RCC 7860 (cell line): ENCODE measurements around the gene HCAR3.
"Not testable (repeated sequence)": the region's sequence is repeated elsewhere in the genome, so short reads cannot be mapped to it uniquely, and the experiment has no call there.

Source experiments
- DNase-seq: peaks from one replicate; pipeline ENCODE4 v3.0.0-alpha.2; 2015; ENCODE audit warnings: low spot score
- FAIRE-seq: peaks from 2 replicates; lab custom pipeline; 2012; peaks lifted over from hg19 to GRCh38; lab: Jason Lieb, UNC

The HCAR3 gene

GRCh38 chr12:122716658-122717057 lies at the start of gene HCAR3:
Gene HCAR3, minus strand, starts transcription at chr12:122716811. Its CDS starts 74 bp downstream, at chr12:122716737.
- not testable (repeated sequence) for DNase-seq, FAIRE-seq

GRCh38 chr12:122757568-122757967 lies 41.0 kb upstream of the HCAR3 start:
- FAIRE-seq, result no peak

GRCh38 chr12:122754790-122755189 lies 38.2 kb upstream of the HCAR3 start:
- DNase-seq (no peak), FAIRE-seq (no peak)

More at GRCh38 chr12:122757568-122757967, 41.0 kb upstream of the HCAR3 start:
- no peak for DNase-seq

DNA sequence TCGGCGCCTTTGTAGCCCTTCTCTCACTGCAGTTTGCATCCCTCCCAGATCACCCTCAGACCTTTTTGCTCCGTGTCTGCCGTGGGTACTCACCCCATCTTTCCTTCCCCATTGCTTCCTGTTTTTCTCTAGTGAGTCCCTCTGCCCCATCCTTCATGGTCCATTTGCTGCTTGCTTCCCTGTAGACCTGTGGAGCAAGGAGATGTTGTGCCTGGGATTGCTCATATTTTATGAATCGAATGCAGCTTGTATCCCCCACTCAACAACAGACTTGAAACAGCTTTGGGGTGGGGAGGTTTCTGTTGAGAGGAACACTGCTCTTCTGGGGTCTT lies 36.7 kb upstream of the HCAR3 start:
- no peak for DNase-seq
- no peak for FAIRE-seq

DNA sequence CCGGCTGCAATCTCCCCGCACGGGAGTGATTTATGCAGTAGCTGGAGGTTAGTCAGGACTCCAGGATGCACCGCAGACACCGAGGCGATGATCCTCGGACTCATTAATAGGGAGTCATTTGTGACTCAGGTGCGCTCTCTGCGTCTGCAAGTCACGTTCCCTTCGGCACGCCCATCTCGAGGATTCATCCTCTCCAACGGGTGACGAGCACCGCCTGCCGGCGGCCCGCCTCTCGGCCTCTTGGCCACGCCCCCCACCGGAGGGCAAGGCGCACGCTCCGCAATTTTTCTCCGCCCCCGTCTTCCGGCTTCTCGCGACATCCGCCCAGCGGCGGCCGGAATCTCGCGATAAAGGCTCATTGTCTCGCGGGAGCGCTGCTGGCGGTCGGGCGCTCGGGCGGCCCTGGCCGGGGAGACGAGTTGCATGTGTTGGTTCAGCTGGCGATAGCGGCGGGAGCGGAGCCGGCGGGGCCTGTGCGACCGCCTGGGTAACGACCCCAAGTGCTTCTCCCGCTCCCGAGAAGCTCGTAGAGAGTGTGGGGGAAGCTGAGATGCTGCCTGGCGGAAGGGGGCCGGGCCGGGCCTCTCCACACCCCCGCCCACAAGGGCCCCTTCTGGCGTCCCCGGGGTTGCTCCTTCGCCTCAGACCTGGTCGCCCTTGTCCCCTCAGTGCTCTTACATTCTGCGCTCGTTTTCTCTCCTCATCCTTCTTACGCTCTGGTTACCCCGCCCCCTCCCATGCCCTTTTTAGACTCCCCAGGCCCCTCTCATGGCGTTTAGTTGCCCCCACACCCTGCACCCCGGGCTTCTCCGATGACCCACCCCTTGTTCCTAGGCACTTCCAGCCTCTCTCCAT lies 36.1 kb upstream of the HCAR3 start, which contains the start of gene DENR:
DENR (plus strand) TSS at position 361 of the 855 bp plus-strand sequence. CDS start 878 bp downstream, outside the sequence.
- DNase-seq, result peak; percentile 98
- peak; percentile 77 for FAIRE-seq

DNA sequence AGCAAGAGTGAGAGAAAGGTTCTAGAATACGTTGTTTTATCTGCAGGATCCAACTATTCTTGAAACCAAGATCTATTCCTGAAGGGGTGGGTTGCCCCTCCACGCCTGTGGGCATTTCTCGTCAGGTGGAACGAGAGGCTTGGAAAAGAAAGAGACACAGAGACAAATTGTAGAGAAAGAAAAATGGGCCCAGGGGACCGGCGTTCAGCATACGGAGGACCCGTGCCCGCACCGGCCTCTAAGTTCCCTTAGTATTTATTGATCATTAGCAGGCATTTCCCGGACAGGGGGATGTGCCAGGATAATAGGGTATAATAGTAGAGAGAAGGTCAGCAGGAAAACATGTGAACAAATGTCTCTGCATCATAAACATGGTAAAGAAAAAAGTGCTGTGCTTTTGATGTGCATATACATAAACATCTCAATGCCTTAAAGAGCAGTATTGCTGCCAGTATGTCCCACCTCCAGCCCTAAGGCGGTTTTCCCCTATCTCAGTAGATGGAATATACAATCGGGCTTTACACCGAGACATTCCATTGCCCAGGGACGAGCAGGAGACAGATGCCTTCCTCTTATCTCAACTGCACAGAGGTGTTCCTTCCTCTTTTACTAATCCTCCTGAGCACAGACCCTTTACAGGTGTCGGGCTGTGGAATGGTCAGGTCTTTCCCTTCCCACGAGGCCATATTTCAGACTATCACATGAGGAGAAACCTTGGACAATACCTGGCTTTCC lies 34.3 kb upstream of the HCAR3 start:
- DNase-seq, FAIRE-seq: not testable (repeated sequence)

- no peak for DNase-seq
- FAIRE-seq, result no peak
Observed at GRCh38 chr12:122749569-122750332, 33.1 kb upstream of the HCAR3 start.

DNA sequence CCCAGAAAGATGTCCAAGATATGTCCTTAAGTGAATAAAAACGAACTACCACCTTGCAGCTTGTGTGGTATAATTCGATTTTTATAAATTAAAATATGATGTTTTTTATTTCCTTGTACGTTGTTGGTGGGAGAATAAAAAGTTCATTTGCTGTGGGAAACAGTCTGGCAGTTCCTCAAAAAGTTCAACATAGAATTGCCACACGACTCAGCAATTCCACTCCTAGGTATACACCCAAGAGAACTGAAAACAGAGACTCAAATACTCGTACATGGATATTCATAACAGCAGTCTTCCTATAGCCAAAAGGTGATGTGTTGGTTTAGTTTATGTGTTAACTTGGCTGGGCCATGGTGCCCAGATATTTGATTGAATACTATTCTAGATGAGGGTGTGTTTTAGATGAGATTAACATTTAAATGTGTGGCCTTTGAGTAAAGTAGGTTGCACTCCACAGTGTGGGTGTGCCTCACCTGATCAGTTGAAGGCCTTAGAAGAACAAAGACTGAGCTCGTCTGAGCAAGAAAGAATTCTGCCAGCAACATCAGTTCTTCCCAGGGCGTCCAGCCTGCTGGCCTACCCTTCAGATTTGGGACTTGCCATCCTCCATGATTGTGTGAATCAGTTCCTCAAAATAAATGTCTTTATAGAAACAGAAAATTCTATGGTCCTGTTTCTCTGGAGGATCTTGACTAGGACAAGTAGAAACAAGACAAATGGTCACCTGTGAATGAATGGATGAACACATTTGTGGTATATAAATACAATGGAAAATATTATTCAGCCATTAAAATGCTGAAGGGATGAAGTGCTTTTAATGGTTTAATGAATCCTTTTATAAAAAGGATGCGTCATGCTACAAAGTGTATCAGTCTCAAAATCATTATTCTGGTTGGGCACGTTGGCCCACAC lies 30.9 kb upstream of the HCAR3 start:
- no peak for FAIRE-seq
- no peak for DNase-seq

DNA sequence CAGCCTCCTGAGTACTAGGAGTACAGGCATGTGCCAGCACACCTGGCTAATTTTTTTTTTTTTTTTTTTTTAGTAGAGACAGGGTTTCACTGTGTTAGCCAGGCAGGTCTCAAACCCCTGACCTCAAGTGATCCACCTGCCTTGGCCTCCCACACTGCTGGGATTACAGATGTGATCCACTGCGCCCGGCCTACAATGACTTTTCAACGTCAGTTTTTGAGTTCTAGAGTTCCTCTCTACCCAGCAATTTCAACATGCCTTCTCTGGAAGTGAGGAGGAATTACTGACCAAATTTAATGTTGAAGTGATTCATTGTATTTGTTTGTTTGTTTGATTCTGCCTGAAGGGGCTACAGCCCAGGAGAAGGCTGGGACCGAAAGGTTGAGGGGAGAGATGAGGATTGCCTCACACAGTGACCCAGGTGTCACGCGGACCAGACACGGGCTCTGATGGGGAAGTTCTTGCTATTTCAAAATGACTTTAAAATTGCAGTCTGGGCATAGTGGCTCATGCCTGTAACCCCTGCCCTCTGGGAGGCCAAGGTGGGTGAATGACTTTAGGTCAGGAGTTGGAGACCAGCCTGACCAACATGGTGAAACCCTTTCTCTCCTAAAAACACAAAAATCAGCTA lies 27.4 kb upstream of the HCAR3 start:
- DNase-seq (no peak), FAIRE-seq (no peak)

GRCh38 chr12:122740351-122740750 lies 23.7 kb upstream of the HCAR3 start:
- DNase-seq, result no peak
- no peak for FAIRE-seq

DNA sequence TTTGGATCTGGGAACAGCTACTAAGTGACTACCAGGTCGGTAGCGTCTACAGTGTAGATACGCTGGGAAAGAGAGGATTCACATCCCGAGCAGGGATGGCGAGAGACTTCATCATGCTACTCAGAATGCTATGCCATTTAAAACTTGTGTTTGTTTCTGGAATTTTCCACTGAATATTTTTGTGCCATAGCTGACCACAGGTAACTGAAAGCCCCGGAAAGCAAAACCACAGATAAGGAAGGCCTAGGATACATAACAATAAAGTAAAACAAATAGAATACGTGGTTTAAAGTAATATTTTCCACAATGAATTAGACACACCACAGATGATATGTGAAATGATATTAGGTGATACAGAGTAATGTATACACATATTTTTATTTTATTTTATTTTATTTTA lies 22.0 kb upstream of the HCAR3 start:
- FAIRE-seq, result no peak

DNA sequence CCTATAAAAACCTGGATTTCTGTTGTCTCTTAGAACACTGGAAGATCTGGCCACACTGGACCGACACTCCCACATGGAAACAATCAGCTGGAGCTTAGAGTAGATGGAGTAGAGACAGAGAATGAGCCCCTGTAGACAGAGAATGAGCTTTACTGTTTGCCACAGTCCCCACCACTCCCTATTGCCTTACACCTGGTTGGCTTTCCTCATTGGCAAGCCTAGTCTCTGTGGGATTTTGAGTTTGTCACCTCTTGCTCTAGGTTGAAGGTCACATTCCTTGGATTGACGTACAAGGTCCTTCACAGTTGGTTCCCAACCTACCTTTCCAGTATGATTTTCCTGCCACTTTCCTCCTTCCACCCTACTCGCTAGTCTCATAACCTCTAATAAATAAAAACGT lies 16.0 kb upstream of the HCAR3 start:
- no peak for DNase-seq
- FAIRE-seq, result no peak

More for the DNA sequence above, 22.0 kb upstream of the HCAR3 start:
- DNase-seq, result no peak

DNA sequence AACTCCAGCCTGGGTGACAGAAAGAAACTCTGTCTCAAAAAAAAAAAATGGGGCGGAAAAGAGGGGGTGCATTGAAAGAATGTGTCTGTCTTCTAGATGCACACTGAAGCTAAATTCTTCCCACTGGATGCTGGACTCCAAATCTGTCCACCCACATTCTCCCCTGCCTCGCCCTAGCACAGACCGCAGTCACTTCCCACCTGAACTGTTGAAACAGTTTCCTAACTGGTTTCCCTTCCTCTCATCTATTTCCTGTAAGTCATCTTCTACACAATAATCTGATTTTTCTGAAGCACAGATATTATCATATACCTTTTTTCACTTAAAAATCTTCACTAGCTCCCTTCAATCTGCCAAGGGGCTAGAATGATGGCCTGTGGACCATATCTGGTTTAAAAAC lies 15.6 kb upstream of the HCAR3 start:
- DNase-seq (no peak), FAIRE-seq (no peak)

GRCh38 chr12:122730215-122731014 lies 13.8 kb upstream of the HCAR3 start, which contains the start of gene HCAR1:
Gene HCAR1, minus strand, starts transcription at chr12:122730844. Its CDS starts 505 bp downstream, at chr12:122730339.
- DNase-seq, result no peak
- no peak for FAIRE-seq

DNA sequence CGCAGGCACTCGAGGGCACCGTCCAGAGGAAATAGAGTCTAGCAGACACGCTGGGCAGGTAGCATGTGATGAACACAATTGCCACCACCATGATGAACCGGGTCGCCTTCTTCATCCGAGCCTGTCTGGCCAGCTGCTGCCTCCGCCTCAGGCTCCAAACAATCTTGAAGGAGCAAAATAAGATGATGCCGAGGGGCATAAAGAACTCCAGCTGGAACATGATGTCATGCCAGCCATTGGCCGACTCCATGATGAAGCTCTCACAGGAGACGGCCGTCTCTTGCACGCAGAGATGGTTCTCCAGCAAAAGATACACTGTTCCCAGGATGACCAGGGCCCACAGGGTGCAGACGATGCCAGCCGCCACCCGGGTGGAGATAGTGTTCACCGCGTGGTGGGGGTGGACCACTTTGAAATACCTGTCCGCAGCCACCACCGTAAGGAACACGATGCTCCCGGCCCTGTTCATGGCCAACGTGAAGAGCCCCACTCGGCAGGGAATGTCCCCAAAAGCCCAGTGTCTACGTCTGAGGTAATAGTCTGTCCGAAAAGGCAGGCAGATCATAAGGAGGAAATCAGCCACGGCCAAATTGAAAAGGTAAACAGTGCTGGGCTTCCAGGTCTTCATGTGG lies 13.1 kb upstream of the HCAR3 start:
- FAIRE-seq, result no peak
- no peak for DNase-seq

DNA sequence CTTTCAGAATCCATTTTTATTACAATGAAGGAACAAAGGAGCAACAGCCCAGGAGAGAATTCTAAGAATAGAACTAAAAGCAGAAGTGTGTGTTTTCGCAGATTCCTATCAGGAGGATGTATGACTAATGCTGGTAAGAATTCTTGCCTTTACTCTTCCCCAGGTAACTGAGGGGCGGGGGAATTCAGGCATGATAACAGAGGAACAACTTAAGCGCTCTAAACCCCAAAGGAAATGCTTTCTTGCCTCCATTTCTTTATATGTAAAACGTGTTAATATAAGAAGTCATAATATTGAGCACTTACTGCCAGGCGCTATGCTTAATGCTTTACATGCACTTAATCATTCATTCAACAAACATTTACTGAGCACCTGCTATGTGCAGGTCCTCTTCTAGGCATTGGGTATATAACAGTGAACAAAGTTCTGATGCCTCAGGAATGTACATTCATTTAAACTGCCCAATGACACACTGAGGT lies 9.5 kb upstream of the HCAR3 start:
- FAIRE-seq (peak; percentile 74), DNase-seq (peak; percentile 66)

DNA sequence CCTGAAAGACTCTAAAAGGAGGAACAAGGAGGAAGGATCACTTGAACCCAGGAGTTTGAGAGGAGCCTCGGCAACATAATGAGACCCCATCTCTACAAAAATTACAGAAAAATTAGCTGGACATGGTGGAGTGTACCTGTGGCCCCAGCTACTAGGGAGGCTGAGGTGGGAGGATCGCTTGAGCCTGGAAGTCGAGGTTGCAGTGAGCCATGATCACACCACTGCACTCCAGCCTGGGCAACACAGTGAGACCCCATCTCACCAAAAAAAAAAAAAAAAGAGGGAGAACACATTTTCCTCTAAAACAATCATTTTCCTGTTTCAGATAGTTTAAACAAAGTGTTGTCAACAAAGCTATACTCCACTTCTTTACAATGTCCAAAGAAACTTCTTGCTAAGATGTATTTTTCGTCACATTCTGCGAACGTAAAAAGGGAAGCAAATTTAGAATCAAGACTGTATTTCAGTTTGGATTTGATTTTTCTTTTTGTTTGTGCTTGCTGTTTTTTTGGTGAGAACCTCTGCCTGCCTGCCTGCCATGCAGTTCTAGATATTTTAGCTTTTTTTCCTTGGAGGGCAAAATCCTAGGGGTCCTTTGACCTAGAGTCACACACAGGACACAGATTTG lies 9.0 kb upstream of the HCAR3 start:
- no peak for FAIRE-seq
- DNase-seq, result no peak
